ENCODE data around the gene NOTCH2.

DNA sequence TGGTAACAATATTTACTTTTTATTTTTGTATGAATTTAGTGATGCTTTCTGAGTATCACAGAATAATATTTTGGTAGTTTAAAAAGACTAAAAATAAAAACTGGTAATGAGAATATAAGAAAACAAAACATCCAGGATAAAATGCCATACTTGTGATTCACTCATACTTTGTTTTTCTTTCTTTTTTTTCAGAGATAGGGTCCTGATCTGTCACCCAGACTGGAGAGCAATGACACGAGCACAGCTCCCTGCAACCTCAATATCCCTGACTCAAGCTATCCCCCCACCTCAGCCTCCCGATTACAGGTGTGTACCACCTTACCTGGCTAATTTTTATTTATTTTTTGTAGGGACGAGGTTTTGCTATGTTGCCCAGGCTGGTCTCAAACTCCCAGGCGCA, 109.0 kb downstream of the NOTCH2 start:
- TF ChIP-seq CTCF (IDR thresholded peaks at IDR 0.05), result no peak
- TF ChIP-seq EZH2 (IDR thresholded peaks at IDR 0.05; ENCODE audit: borderline replicate concordance, insufficient read depth, low read depth, low read length, poor library complexity, severe bottlenecking), result no peak
